IMR-90 (cell line): ENCODE results near the gene FMO2. TPM values are rescaled to one million over a fixed set of nuclear protein-coding genes. Genes with fewer than 3 reads are reported as not detected.

ENCODE experiments used
- ATAC-seq: fragments of 200-7000 bp; cut with Tn5 transposase; 2 replicates; pipeline ENCODE4 v1.9.1; 2020; ENCODE audit warnings: low read depth, mild to moderate bottlenecking, moderate library complexity
- BruUV-seq: library from RNA; stranded (reverse); fragments of 400-500 nt; replicated peaks from 2 replicates; lab custom pipeline; 2021; lab: Mats Ljungman, UMichigan
- CTCF ChIA-PET: fragments of 300-600 bp; formaldehyde crosslinking; extraction: SDS; loops from one replicate; lab custom pipeline; 2021; ENCODE audit warnings: antibody characterized with exemption; lab: Yijun Ruan, JAX
- POLR2A ChIA-PET: fragments of 300-600 bp; sonication (Branson Sonifier 250); formaldehyde crosslinking; loops from one replicate; lab custom pipeline; 2022; ENCODE audit warnings: antibody characterized with exemption; ENCODE audit not compliant: unreplicated experiment; lab: Charles Lee
- DNase-seq: peaks from one replicate; pipeline ENCODE4 v3.0.0; 2013
- H2AFZ ChIP-seq: replicated peaks from 2 replicates; pipeline ENCODE3; 2013; ENCODE audit warnings: low read length, mild to moderate bottlenecking; ENCODE audit not compliant: poor library complexity
- H2AK5ac ChIP-seq: 2 replicates; pipeline ENCODE4 v1.6.1; 2013; ENCODE audit warnings: low read depth, low read length, inconsistent platforms
- H2AK9ac ChIP-seq: replicated peaks from 2 replicates; pipeline ENCODE3; 2013; ENCODE audit warnings: mild to moderate bottlenecking, low read depth, low read length, moderate library complexity; ENCODE audit not compliant: poor library complexity
- H2BK120ac ChIP-seq: 2 replicates; pipeline ENCODE4 v1.6.1; 2013; ENCODE audit warnings: low read depth, low read length, inconsistent platforms
- H2BK15ac ChIP-seq: 3 replicates; pipeline ENCODE4 v1.6.1; 2013; ENCODE audit warnings: low read depth, low read length, inconsistent platforms
- H2BK20ac ChIP-seq: 2 replicates; pipeline ENCODE4 v1.6.1; 2013; ENCODE audit warnings: low read depth, mild to moderate bottlenecking, inconsistent platforms, low read length, moderate library complexity
- H2BK5ac ChIP-seq: 2 replicates; pipeline ENCODE4 v1.6.1; 2013; ENCODE audit warnings: mild to moderate bottlenecking, low read depth, low read length, inconsistent platforms; ENCODE audit not compliant: poor library complexity, severe bottlenecking
- H3K14ac ChIP-seq: replicated peaks from 2 replicates; pipeline ENCODE4 v1.6.1; 2013; ENCODE audit warnings: low read depth, low read length, inconsistent platforms
- H3K18ac ChIP-seq: 2 replicates; pipeline ENCODE4 v1.6.1; 2013; ENCODE audit warnings: low read depth, low read length, control low read depth
- H3K23ac ChIP-seq: 2 replicates; pipeline ENCODE4 v1.6.1; 2013; ENCODE audit warnings: low read depth, low read length, inconsistent platforms
- H3K27ac ChIP-seq: 2 replicates; pipeline ENCODE4 v1.5.1; 2013; ENCODE audit warnings: mild to moderate bottlenecking, control low read depth, low read length; ENCODE audit not compliant: insufficient read depth
- H3K27me3 ChIP-seq: 2 replicates; pipeline ENCODE4 v1.6.1; 2013; ENCODE audit warnings: low read length; ENCODE audit not compliant: control insufficient read depth, insufficient read depth
- H3K36me3 ChIP-seq: 2 replicates; pipeline ENCODE4 v1.6.1; 2013; ENCODE audit warnings: low read length, mixed read lengths; ENCODE audit not compliant: control insufficient read depth, insufficient read depth
- H3K4ac ChIP-seq: 2 replicates; pipeline ENCODE4 v1.6.1; 2013; ENCODE audit warnings: low read depth, low read length, inconsistent platforms
- H3K4me1 ChIP-seq: 2 replicates; pipeline ENCODE4 v1.6.1; 2013; ENCODE audit warnings: low read length, mixed read lengths; ENCODE audit not compliant: control insufficient read depth, insufficient read depth
- H3K4me2 ChIP-seq: 2 replicates; pipeline ENCODE4 v1.6.1; 2013; ENCODE audit warnings: low read depth, mild to moderate bottlenecking, control low read depth, low read length, moderate library complexity
- H3K4me3 ChIP-seq: 2 replicates; pipeline ENCODE4 v1.5.1; 2013; ENCODE audit warnings: low read depth, mild to moderate bottlenecking, control low read depth, low read length, moderate library complexity; ENCODE audit not compliant: insufficient read depth
- H3K56ac ChIP-seq: 2 replicates; pipeline ENCODE4 v1.6.1; 2013; ENCODE audit warnings: low read length, inconsistent platforms; ENCODE audit not compliant: insufficient read depth; ENCODE audit errors: extremely low read depth
- H3K79me1 ChIP-seq, 2 experiments: 2 replicates each; pipeline ENCODE4 v1.6.1; 2013; ENCODE audit warnings: low read length in 2 of 2, inconsistent platforms in 1 of 2, low read depth in 1 of 2
- H3K9ac ChIP-seq: 2 replicates; pipeline ENCODE4 v1.6.1; 2013; ENCODE audit warnings: low read depth, low read length, control low read depth
- H3K9me1 ChIP-seq: 2 replicates; pipeline ENCODE4 v1.6.1; 2013; ENCODE audit warnings: low read length, inconsistent platforms; ENCODE audit not compliant: insufficient read depth
- H3K9me3 ChIP-seq: 2 replicates; pipeline ENCODE4 v1.6.1; 2013; ENCODE audit warnings: low read length; ENCODE audit not compliant: control insufficient read depth, insufficient read depth
- H4K20me1 ChIP-seq: 2 replicates; pipeline ENCODE4 v1.6.1; 2013; ENCODE audit warnings: low read length, inconsistent platforms; ENCODE audit not compliant: insufficient read depth
- H4K5ac ChIP-seq: 2 replicates; pipeline ENCODE4 v1.6.1; 2013; ENCODE audit warnings: mild to moderate bottlenecking, low read depth, low read length, control low read depth
- H4K8ac ChIP-seq, 2 experiments: 2 replicates each; pipeline ENCODE4 v1.6.1; 2013; ENCODE audit warnings: low read depth in 2 of 2, low read length in 2 of 2, control low read depth in 1 of 2, inconsistent platforms in 1 of 2
- H4K91ac ChIP-seq: 2 replicates; pipeline ENCODE4 v1.6.1; 2013; ENCODE audit warnings: low read depth, low read length, inconsistent platforms; ENCODE audit not compliant: insufficient read depth
- BHLHE40 ChIP-seq: fragments of 150-350 bp; IDR thresholded peaks from 2 replicates; pipeline ENCODE4 v1.6.1; 2016; ENCODE audit warnings: mild to moderate bottlenecking, low read depth, low read length
- CHD1 ChIP-seq: IDR thresholded peaks from 2 replicates; pipeline ENCODE4 v1.6.1; 2012; ENCODE audit warnings: low read depth, low read length, improper control_type of control experiment
- FOS ChIP-seq: fragments of 150-350 bp; IDR thresholded peaks from 2 replicates; pipeline ENCODE4 v1.6.1; 2016; ENCODE audit warnings: low read depth, low read length
- MAFK ChIP-seq: IDR thresholded peaks from 2 replicates; pipeline ENCODE4 v1.6.1; 2012; ENCODE audit warnings: low read depth, low read length, improper control_type of control experiment
- MAZ ChIP-seq: IDR thresholded peaks from 2 replicates; pipeline ENCODE4 v1.6.1; 2012; ENCODE audit warnings: low read depth, mild to moderate bottlenecking, low read length, improper control_type of control experiment, moderate library complexity, borderline replicate concordance
- MXI1 ChIP-seq: IDR thresholded peaks from 2 replicates; pipeline ENCODE4 v1.6.1; 2012; ENCODE audit warnings: low read depth, mild to moderate bottlenecking, low read length, moderate library complexity, borderline replicate concordance
- NFE2L2 ChIP-seq: fragments of 150-350 bp; IDR thresholded peaks from 2 replicates; pipeline ENCODE4 v1.6.1; 2016; ENCODE audit warnings: low read depth, mild to moderate bottlenecking, low read length
- POLR2A ChIP-seq: IDR thresholded peaks from 2 replicates; pipeline ENCODE4 v1.6.1; 2012; ENCODE audit warnings: mild to moderate bottlenecking, low read depth, low read length
- RCOR1 ChIP-seq: IDR thresholded peaks from 2 replicates; pipeline ENCODE4 v1.6.1; 2012; ENCODE audit warnings: mild to moderate bottlenecking, low read length, improper control_type of control experiment; ENCODE audit not compliant: insufficient replicate concordance
- RFX5 ChIP-seq: IDR thresholded peaks from 2 replicates; pipeline ENCODE4 v1.8.0; 2012; ENCODE audit warnings: low read depth, mild to moderate bottlenecking, low read length, moderate library complexity
- SMC3 ChIP-seq: fragments of 150-350 bp; IDR thresholded peaks from 2 replicates; pipeline ENCODE4 v1.6.1; 2016; ENCODE audit warnings: low read depth, mild to moderate bottlenecking, antibody characterized with exemption, low read length, moderate library complexity
- USF2 ChIP-seq: fragments of 150-350 bp; IDR thresholded peaks from 2 replicates; pipeline ENCODE4 v1.6.1; 2017; ENCODE audit warnings: mild to moderate bottlenecking, antibody characterized with exemption, low read length, low read depth
- WGBS, 2 experiments: methylation state at CpG; one replicate each; pipeline versions ENCODE4 v1.1.5 to v1.1.7; 2013; ENCODE audit warnings: missing lambda C conversion rate in 2 of 2; ENCODE audit not compliant: insufficient read length in 1 of 2; ENCODE audit errors: extremely low coverage in 2 of 2; 5-methylcytosine and 5-hydroxymethylcytosine counted together
- dilution Hi-C: fragments of 300-500 bp; cut with HindIII; formaldehyde crosslinking; loops from one replicate; pipeline ENCODE4 v1.14.3; 2018; ENCODE audit warnings: low sequenced_read_pairs; ENCODE audit not compliant: unreplicated experiment
- in situ Hi-C: fragments of 300-500 bp; cut with MboI; formaldehyde crosslinking; loops from 3 replicates; pipeline ENCODE4 v1.14.3; 2019; ENCODE audit warnings: low sequenced_read_pairs, inconsistent platforms, mixed read lengths
- intact Hi-C: fragments of 100-400 bp; cut with micrococcal nuclease; formaldehyde crosslinking; loops from 2 replicates; pipeline ENCODE4 v1.10.0; 2022
- polyA plus RNA-seq, 3 experiments: library from polyadenylated mRNA; depleted of rRNA; stranded (reverse); fragments of >200 nt; gene quantifications; 2 replicates each; pipeline ENCODE4 v1.2.3, GENCODE V29; 2012; ENCODE audit warnings: low replicate concordance in 1 of 3
- total RNA-seq: library from RNA; depleted of rRNA; stranded (reverse); fragments of >200 nt; gene quantifications from 2 replicates; pipeline ENCODE4 v1.2.3, GENCODE V29; 2012

Gene FMO2
- total and polyA plus RNA-seq, 2 of the 4 experiments (the other 2 are of a cell fraction) = under 0.01 to 0.05 TPM

GRCh38 chr1:171257607-171258076, 72.5 kb downstream of the FMO2 start:
- Histone ChIP-seq H3K9me3 (no peaks in the 10 kb centered on the region), H3K4me3 (no peak overlapping the region), H2AFZ (no peak overlapping the region), H3K4me1 (0 out of 2 replicates have a peak, but pooled peaks cover 2% of the 10 kb centered on the region), H3K23ac (no peak overlapping the region), H3K36me3 (no peaks in the 10 kb centered on the region), H3K56ac (no peak overlapping the region), H2BK120ac (no peak overlapping the region), H3K9ac (no peak overlapping the region), H3K27me3 (peaks cover 2% of the 10 kb centered on the region), H3K9me1 (no peaks in the 10 kb centered on the region), H2BK5ac (no peak overlapping the region), H3K14ac (no peak overlapping the region), H2BK15ac (no peak overlapping the region), H4K5ac (no peak overlapping the region), H4K91ac (no peak overlapping the region), H4K8ac (no peak overlapping the region), H3K4ac (no peak overlapping the region), H2AK5ac (no peak overlapping the region), H4K20me1 (no peaks in the 10 kb centered on the region), H3K27ac (no peak overlapping the region), H2AK9ac (no peak overlapping the region), H2BK20ac (no peak overlapping the region), H3K79me1 (no peaks in the 10 kb centered on the region), H3K18ac (no peak overlapping the region), H3K4me2 (no peak overlapping the region)
- BruUV-seq = no TSS peak
- ChIA-PET CTCF (interaction anchor here (1.1 kb wide), 1 partner anchor 12 kb away, joined by 3 read pairs; no protein-coding TSS in a partner anchor), POLR2A (no interaction called here)
- intact Hi-C loops = no loop called here
- no CpG with 5 or more reads among the region's 5 CpGs for WGBS, 2 experiments
- ATAC-seq (no peak), DNase-seq (no peak)
- TF ChIP-seq CHD1 = no peak
- TF ChIP-seq BHLHE40 = no peak
- no peak for TF ChIP-seq RFX5
- TF ChIP-seq FOS = no peak
- TF ChIP-seq USF2 = no peak
- no peak for TF ChIP-seq RCOR1
- TF ChIP-seq POLR2A = no peak
- TF ChIP-seq NFE2L2 = no peak
- no peak for TF ChIP-seq MAFK
- no peak for TF ChIP-seq SMC3
- no peak for TF ChIP-seq MXI1
- no peak for TF ChIP-seq MAZ
- in situ Hi-C loops = no loop called here
- dilution Hi-C loops = no loop called here
